GM12878 (cell line): Measurements from ENCODE around the gene ZNF234. TPM values are rescaled to one million over a fixed set of nuclear protein-coding genes. Genes with fewer than 3 reads are reported as not detected.

Experiments
- ATAC-seq: fragments of 200-7000 bp; cut with Tn5 transposase; 3 replicates; pipeline ENCODE4 v1.9.1; 2020; ENCODE audit warnings: mild to moderate bottlenecking, moderate library complexity
- BruUV-seq: library from RNA; stranded (reverse); fragments of 400-500 nt; replicated peaks from 2 replicates; lab custom pipeline; 2021; lab: Mats Ljungman, UMichigan
- CTCF ChIA-PET: fragments of 300-600 bp; sonication (Branson Sonifier 250); formaldehyde crosslinking; extraction: SDS; loops from one replicate; lab custom pipeline; 2021; ENCODE audit warnings: inconsistent platforms; lab: Yijun Ruan, JAX
- POLR2A ChIA-PET: fragments of 350-600 bp; formaldehyde crosslinking; extraction: SDS; loops from one replicate; lab custom pipeline; 2021; ENCODE audit warnings: inconsistent platforms; lab: Charles Lee
- RAD21 ChIA-PET: fragments of 300-600 bp; sonication (Branson Sonifier 250); formaldehyde crosslinking; loops from one replicate; lab custom pipeline; 2023; ENCODE audit warnings: antibody characterized with exemption; ENCODE audit not compliant: unreplicated experiment; lab: Charles Lee
- SMC1A ChIA-PET: fragments of 300-600 bp; sonication (Branson Sonifier 250); formaldehyde crosslinking; loops from one replicate; lab custom pipeline; 2023; ENCODE audit not compliant: unreplicated experiment, uncharacterized antibody; lab: Charles Lee
- DNase-seq: peaks from one replicate; pipeline ENCODE4 v3.0.0-alpha.2; 2011; ENCODE audit warnings: low read depth, low spot score
- FAIRE-seq: peaks from 3 replicates; lab custom pipeline; 2011; peaks lifted over from hg19 to GRCh38; lab: Jason Lieb, UNC
- H2AFZ ChIP-seq: 2 replicates; pipeline ENCODE4 v1.6.0; 2011; ENCODE audit warnings: low read depth, low read length, control low read depth; ENCODE audit not compliant: control insufficient read depth
- H3K27ac ChIP-seq: 2 replicates; pipeline ENCODE4 v1.5.1; 2011; ENCODE audit warnings: control low read depth; ENCODE audit not compliant: control insufficient read depth, insufficient read depth
- H3K27me3 ChIP-seq, 2 experiments: replicated peaks in 1 of 2; 2 replicates each; pipeline versions ENCODE4 v1.6.0 to v1.6.1; 2011; ENCODE audit warnings: low read length in 1 of 2; ENCODE audit not compliant: control insufficient read depth in 2 of 2, insufficient read depth in 2 of 2
- H3K36me3 ChIP-seq, 2 experiments: 2 replicates each; pipeline ENCODE4 v1.5.1; 2011; ENCODE audit warnings: low read length in 1 of 2; ENCODE audit not compliant: control insufficient read depth in 2 of 2, insufficient read depth in 2 of 2
- H3K4me1 ChIP-seq: 2 replicates; pipeline ENCODE4 v1.6.1; 2011; ENCODE audit warnings: mild to moderate bottlenecking, low read length, moderate library complexity, mixed read lengths; ENCODE audit not compliant: control insufficient read depth, insufficient read depth
- H3K4me2 ChIP-seq: 2 replicates; pipeline ENCODE4 v1.6.0; 2011; ENCODE audit warnings: control low read depth; ENCODE audit not compliant: control insufficient read depth, insufficient read depth
- H3K4me3 ChIP-seq: fragments of 200-600 bp; sonication (generic); 2 replicates; pipeline ENCODE4 v1.5.1; 2016
- H3K79me2 ChIP-seq: 2 replicates; pipeline ENCODE4 v1.6.0; 2011; ENCODE audit warnings: low read length; ENCODE audit not compliant: control insufficient read depth, insufficient read depth
- H3K9ac ChIP-seq: 2 replicates; pipeline ENCODE4 v1.8.0; 2011; ENCODE audit warnings: low read length, control low read depth, mixed read lengths; ENCODE audit not compliant: control insufficient read depth, insufficient read depth
- H3K9me3 ChIP-seq: replicated peaks from 3 replicates; pipeline ENCODE4 v1.5.1; 2011; ENCODE audit warnings: mild to moderate bottlenecking, low read length; ENCODE audit not compliant: control insufficient read depth, insufficient read depth
- H4K20me1 ChIP-seq: 2 replicates; pipeline ENCODE4 v1.6.0; 2011; ENCODE audit not compliant: control insufficient read depth, insufficient read depth
- CBFB ChIP-seq: IDR thresholded peaks from 2 replicates; pipeline ENCODE4 v1.6.1; 2016; ENCODE audit warnings: antibody characterized with exemption, low read depth
- CHD1 ChIP-seq: IDR thresholded peaks from 2 replicates; pipeline ENCODE4 v1.6.1; 2012; ENCODE audit warnings: low read depth, low read length, improper control_type of control experiment
- DPF2 ChIP-seq: fragments of 450-650 bp; IDR thresholded peaks from 2 replicates; pipeline ENCODE4 v1.6.1; 2017; ENCODE audit warnings: mild to moderate bottlenecking
- EED ChIP-seq: sonication (generic); IDR thresholded peaks from 2 replicates; pipeline ENCODE4 v1.6.1; 2016; ENCODE audit warnings: antibody characterized with exemption, low read depth
- FOS ChIP-seq: IDR thresholded peaks from 3 replicates; pipeline ENCODE4 v1.6.1; 2011; ENCODE audit warnings: borderline replicate concordance; ENCODE audit not compliant: insufficient read length; ENCODE audit errors: extremely low read depth
- MEF2B ChIP-seq: fragments of 450-650 bp; IDR thresholded peaks from 2 replicates; pipeline ENCODE4 v1.6.1; 2018; ENCODE audit warnings: mild to moderate bottlenecking, moderate library complexity; ENCODE audit not compliant: partially characterized antibody, poor library complexity, severe bottlenecking
- NBN ChIP-seq: fragments of 450-650 bp; IDR thresholded peaks from 2 replicates; pipeline ENCODE4 v1.6.1; 2016
- NR2C2 ChIP-seq: IDR thresholded peaks from 2 replicates; pipeline ENCODE4 v1.6.1; 2011; ENCODE audit warnings: borderline replicate concordance, low read depth; ENCODE audit not compliant: control insufficient read depth, insufficient read length
- ZBTB4 ChIP-seq: fragments of 450-650 bp; formaldehyde crosslinking; IDR thresholded peaks from 2 replicates; pipeline ENCODE4 v1.4.0; 2022; ENCODE audit warnings: mild to moderate bottlenecking, moderate library complexity
- ZNF384 ChIP-seq: IDR thresholded peaks from 2 replicates; pipeline ENCODE4 v1.6.1; 2012; ENCODE audit warnings: low read depth, mild to moderate bottlenecking, low read length, improper control_type of control experiment, borderline replicate concordance
- ZZZ3 ChIP-seq: IDR thresholded peaks from 2 replicates; pipeline ENCODE4 v1.6.1; 2011; ENCODE audit warnings: low read depth; ENCODE audit not compliant: control insufficient read depth, insufficient read length
- WGBS: methylation state at CpG from one replicate; pipeline ENCODE4 v1.1.6; 2016; ENCODE audit warnings: low lambda C conversion rate; ENCODE audit not compliant: insufficient replicate concordance, insufficient coverage; ENCODE audit errors: missing lambda C conversion rate; 5-methylcytosine and 5-hydroxymethylcytosine counted together
- in situ Hi-C: fragments of 300-500 bp; cut with MboI; formaldehyde crosslinking; loops from 9 replicates; pipeline ENCODE4 v1.14.3; 2018; ENCODE audit warnings: mixed read lengths
- intact Hi-C: fragments of 100-400 bp; cut with micrococcal nuclease; formaldehyde crosslinking; loops from one replicate; pipeline ENCODE4 v1.14.2; 2022; ENCODE audit not compliant: unreplicated experiment
- polyA plus RNA-seq, 11 experiments: library from polyadenylated mRNA; depleted of rRNA in 4 of 11; unstranded in 6 of 11; stranded (reverse) in 5 of 11; fragments of >200 nt; fragmentation: Nextera tagmentation in 4 of 11; fragmentation: Illumina TruSeq in 1 of 11; extraction: Ambion mirVana in 4 of 11; extraction: Trizol in 1 of 11; gene quantifications; 1 replicate in 1 of 11; 2 replicates in 10 of 11; pipeline versions ENCODE4 v1.2.1 to v1.2.3, GENCODE V29; 2011 to 2016; ENCODE audit warnings: inconsistent platforms in 2 of 11, missing spikeins in 2 of 11, low read depth in 1 of 11
- total RNA-seq, 4 experiments: library from RNA; depleted of rRNA in 3 of 4; stranded (reverse); fragments of >200 nt in 3 of 4; fragmentation: Illumina TruSeq in 1 of 4; extraction: Trizol in 1 of 4; gene quantifications; 2 replicates each; pipeline versions ENCODE4 v1.2.1 to v1.2.3, GENCODE V29; 2013 to 2021

The ZNF234 gene
- total and polyA plus RNA-seq, 10 of the 15 experiments (the other 5 are each of a cell fraction or from before 2014, with no cell fraction given), result 2.7 to 10.5 (median 5.2) TPM

- TF ChIP-seq ZNF384 (no peak), NR2C2 (no peak), ZZZ3 (no peak)
- TF ChIP-seq, all 136 proteins: peak for 0
- 93% methylated on average over 4 of the region's 4 CpGs for WGBS
- DNase-seq, result no peak
- peaks cover 0 to 18% of the 10 kb centered on the region in 2 experiments for H3K36me3 ChIP-seq
- no peaks in the 10 kb centered on the region for H3K27me3 ChIP-seq
- H3K4me3 ChIP-seq, result no peak overlapping the region
- no peaks in the 10 kb centered on the region for H3K4me1 ChIP-seq
- H2AFZ ChIP-seq, result no peak overlapping the region
- ChIA-PET SMC1A (interaction anchor here (0.7 kb wide), 1 partner anchor 15 kb away, joined by 3 read pairs; the partner anchor contains the start of gene ZNF226), RAD21 (no interaction called here), CTCF (interaction anchor here (0.6 kb wide), 1 partner anchor 61 kb away, joined by 3 read pairs; no protein-coding TSS in a partner anchor), POLR2A (interaction anchor here (0.6 kb wide), 1 partner anchor 54 kb away, joined by 3 read pairs; no protein-coding TSS in a partner anchor)
- no peaks in the 10 kb centered on the region for H3K79me2 ChIP-seq
- in situ Hi-C loops (no loop called here), intact Hi-C loops (no loop called here)
- FAIRE-seq, result no peak
- no peak for ATAC-seq
- TSS peak; percentile 44 for BruUV-seq
- no peaks in the 10 kb centered on the region for H4K20me1 ChIP-seq
- no peaks in the 10 kb centered on the region; the same call in 1 of the 3 replicates for H3K9me3 ChIP-seq
- no peak overlapping the region for H3K27ac ChIP-seq
- H3K9ac ChIP-seq, result no peak overlapping the region
- no peak overlapping the region for H3K4me2 ChIP-seq
Measured at GRCh38 chr19:44149776-44150175, 8.4 kb downstream of the ZNF234 start.

- no TSS peak for BruUV-seq
- Histone ChIP-seq H3K4me2 (no peak overlapping the region), H3K79me2 (no peaks in the 10 kb centered on the region), H2AFZ (no peak overlapping the region), H3K36me3 (peaks cover 0 to 11% of the 10 kb centered on the region in 2 experiments), H3K27ac (no peak overlapping the region), H3K27me3 (no peaks in the 10 kb centered on the region), H3K9me3 (peaks cover 8% of the 10 kb centered on the region; the same call in 2 of the 3 replicates), H3K9ac (no peak overlapping the region), H3K4me1 (no peaks in the 10 kb centered on the region), H4K20me1 (no peaks in the 10 kb centered on the region), H3K4me3 (no peak overlapping the region)
- CTCF ChIA-PET, result no interaction called here
- FAIRE-seq (no peak), DNase-seq (no peak), ATAC-seq (no peak)
- SMC1A ChIA-PET, result no interaction called here
- TF ChIP-seq CHD1 (no peak), EED (no peak), CBFB (no peak), NBN (no peak), FOS (no peak), MEF2B (no peak), DPF2 (no peak), ZBTB4 (CRISPR knock-in tag) (no peak)
- RAD21 ChIA-PET, result no interaction called here
- POLR2A ChIA-PET, result no interaction called here
- in situ Hi-C loops (no loop called here), intact Hi-C loops (no loop called here)
- WGBS, result 84% methylated on average over 5 of the region's 5 CpGs
Measured at GRCh38 chr19:44151491-44151890, 10.1 kb downstream of the ZNF234 start.
